ENCODE results near the gene EHD4.
A peak's percentile ranks its signal among the peaks of the same experiment; 100 is the strongest.

The EHD4 gene

DNA sequence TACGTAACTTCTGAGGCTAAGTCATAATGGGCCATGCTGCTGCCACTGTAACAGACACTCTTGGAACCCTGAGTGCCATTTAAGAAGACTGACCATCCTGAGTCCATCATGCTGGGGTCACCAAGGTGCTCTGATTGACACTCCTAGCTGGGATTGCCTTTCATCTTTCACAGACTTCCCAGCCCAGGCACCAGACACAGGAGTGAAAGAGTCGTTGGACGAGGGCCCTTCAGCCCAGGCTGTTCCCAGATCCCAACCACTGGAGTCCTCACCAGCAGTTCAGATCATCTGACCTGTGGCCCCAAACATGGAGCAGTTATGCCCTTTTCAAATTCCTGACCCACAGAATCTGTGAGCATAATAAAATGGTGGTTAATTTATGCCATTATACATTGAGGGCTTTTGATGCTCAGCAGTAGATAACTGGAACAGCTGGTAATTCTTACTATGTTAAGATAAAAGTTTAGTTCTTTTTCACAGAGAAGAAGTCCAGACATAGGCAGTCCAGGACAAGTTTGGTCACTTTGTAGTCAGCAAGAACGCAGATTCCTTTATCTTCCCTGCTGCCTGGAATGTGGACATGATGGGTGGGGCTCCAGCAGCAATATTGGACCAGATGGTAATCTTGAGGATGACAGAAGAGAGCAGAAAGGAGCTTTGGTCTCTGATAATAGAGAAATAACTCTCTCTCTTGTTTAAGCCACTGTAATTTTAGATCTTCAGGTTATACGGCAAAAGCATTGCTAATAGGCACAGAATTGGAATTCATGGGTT, 7.3 kb upstream of the EHD4 start:
- Histone ChIP-seq H3K27me3 (ENCODE audit: control insufficient read depth in 3 of 3, insufficient read depth in 3 of 3, low read depth in 1 of 3, low read length in 3 of 3) (peaks cover 0 to 39% (median 0%) of the 10 kb centered on the region in 3 experiments), H3K79me1 (ENCODE audit: low read depth, low read length) (no peaks in the 10 kb centered on the region), H3K9me3 (replicated peaks in 1 of 2; ENCODE audit: control insufficient read depth in 2 of 2, insufficient read depth in 1 of 2, low read depth in 1 of 2, low read length in 2 of 2) (no peaks in the 10 kb centered on the region), H3K14ac (ENCODE audit: low read length) (no peak overlapping the region), H3K36me3 (replicated peaks in 1 of 2; ENCODE audit: control insufficient read depth in 2 of 2, insufficient read depth in 2 of 2, low read length in 2 of 2) (no peaks in the 10 kb centered on the region), H3K4me1 (ENCODE audit: control insufficient read depth in 2 of 2, insufficient read depth in 1 of 2, low read depth in 1 of 2, low read length in 2 of 2) (no peaks in the 10 kb centered on the region), H2BK5ac (ENCODE audit: low read length) (no peak overlapping the region), H2AFZ (ENCODE audit: low read length) (no peak overlapping the region), H3K4me2 (ENCODE audit: insufficient read depth, low read length, poor library complexity, severe bottlenecking) (no peak overlapping the region), H2BK12ac (ENCODE audit: low read length) (no peak overlapping the region), H2AK5ac (ENCODE audit: low read depth, low read length) (no peak overlapping the region), H2BK15ac (ENCODE audit: low read length) (no peak overlapping the region), H2BK120ac (ENCODE audit: low read depth, low read length) (no peak overlapping the region), H4K91ac (ENCODE audit: low read depth, low read length, poor library complexity) (no peak overlapping the region), H3K9ac (ENCODE audit: low read depth, low read length, poor library complexity) (no peak overlapping the region), H3K4ac (ENCODE audit: low read length) (no peak overlapping the region), H3K23ac (ENCODE audit: low read depth, low read length, poor library complexity) (no peak overlapping the region), H3K4me3 (ENCODE audit: low read length in 2 of 2) (peak overlapping the region in 1 of 2 donors; percentile 23), H4K8ac (ENCODE audit: low read depth, low read length) (no peak overlapping the region), H3K27ac (replicated peaks; ENCODE audit: low read length) (no peak overlapping the region), H3K18ac (ENCODE audit: low read length) (no peak overlapping the region)
- WGBS, 2 donors (ENCODE audit: extremely low coverage in 2 of 2, insufficient read length in 2 of 2, insufficient replicate concordance in 1 of 2): no CpG with 5 or more reads among the region's 5 CpGs
- no peak for DNase-seq (ENCODE audit: low spot score)

GRCh38 chr15:41978534-41978933, 6.2 kb upstream of the EHD4 start:
- no peak overlapping the region for H4K91ac ChIP-seq (ENCODE audit: low read depth, low read length, poor library complexity)
- H3K4me2 ChIP-seq (ENCODE audit: insufficient read depth, low read length, poor library complexity, severe bottlenecking): no peak overlapping the region
- no peaks in the 10 kb centered on the region for H3K79me1 ChIP-seq (ENCODE audit: low read depth, low read length)
- H4K8ac ChIP-seq (ENCODE audit: low read depth, low read length): no peak overlapping the region
- no peak overlapping the region for H2AFZ ChIP-seq (ENCODE audit: low read length)
- H2BK15ac ChIP-seq (ENCODE audit: low read length): no peak overlapping the region
- H3K36me3 ChIP-seq (replicated peaks in 1 of 2; ENCODE audit: control insufficient read depth in 2 of 2, insufficient read depth in 2 of 2, low read length in 2 of 2): no peaks in the 10 kb centered on the region
- no peak overlapping the region for H3K4me3 ChIP-seq (ENCODE audit: low read length in 2 of 2)
- H3K27ac ChIP-seq (replicated peaks; ENCODE audit: low read length): no peak overlapping the region
- H3K4ac ChIP-seq (ENCODE audit: low read length): no peak overlapping the region
- H3K4me1 ChIP-seq (ENCODE audit: control insufficient read depth in 2 of 2, insufficient read depth in 1 of 2, low read depth in 1 of 2, low read length in 2 of 2): no peaks in the 10 kb centered on the region
- WGBS, 2 donors (ENCODE audit: extremely low coverage in 2 of 2, insufficient read length in 2 of 2, insufficient replicate concordance in 1 of 2): no CpG with 5 or more reads among the region's 4 CpGs
- H3K9me3 ChIP-seq (replicated peaks in 1 of 2; ENCODE audit: control insufficient read depth in 2 of 2, insufficient read depth in 1 of 2, low read depth in 1 of 2, low read length in 2 of 2): no peaks in the 10 kb centered on the region
- H3K18ac ChIP-seq (ENCODE audit: low read length): no peak overlapping the region
- H3K14ac ChIP-seq (ENCODE audit: low read length): no peak overlapping the region
- H2BK5ac ChIP-seq (ENCODE audit: low read length): no peak overlapping the region
- no peak for DNase-seq (ENCODE audit: low spot score)
- H2BK120ac ChIP-seq (ENCODE audit: low read depth, low read length): no peak overlapping the region
- no peak overlapping the region for H2AK5ac ChIP-seq (ENCODE audit: low read depth, low read length)
- no peak overlapping the region for H2BK12ac ChIP-seq (ENCODE audit: low read length)
- no peak overlapping the region for H3K9ac ChIP-seq (ENCODE audit: low read depth, low read length, poor library complexity)
- H3K23ac ChIP-seq (ENCODE audit: low read depth, low read length, poor library complexity): no peak overlapping the region
- H3K27me3 ChIP-seq (ENCODE audit: control insufficient read depth in 3 of 3, insufficient read depth in 3 of 3, low read depth in 1 of 3, low read length in 3 of 3): peaks cover 0 to 44% (median 0%) of the 10 kb centered on the region in 3 experiments

DNA sequence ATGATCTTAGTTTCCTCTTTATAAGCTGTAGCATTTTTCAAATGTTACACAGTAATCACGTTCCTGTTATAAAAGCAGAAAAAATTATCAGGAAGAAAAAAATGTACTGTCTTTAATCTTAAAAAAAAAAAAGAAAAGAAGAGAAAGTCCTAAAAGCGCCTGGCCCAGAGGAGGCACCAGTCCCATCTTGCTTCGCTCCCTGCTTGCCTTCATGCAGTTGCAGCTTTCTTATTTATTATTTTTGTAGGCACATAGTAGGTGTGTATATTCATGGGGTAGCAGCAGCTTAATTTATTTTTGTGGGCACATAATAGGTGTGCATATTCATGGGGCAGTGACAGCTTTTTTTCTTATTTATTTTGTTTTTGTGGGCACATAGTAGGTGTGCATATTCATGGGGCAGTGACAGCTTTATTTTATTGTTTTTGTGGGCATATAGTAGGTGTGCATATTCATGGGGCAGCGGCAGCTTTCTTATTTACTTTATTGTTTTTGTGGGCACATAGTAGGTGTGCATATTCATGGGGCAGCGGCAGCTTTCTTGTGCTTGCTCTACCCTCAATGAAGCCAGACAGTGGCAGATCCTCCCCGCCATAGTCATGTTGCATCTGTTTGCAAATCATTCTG, 5.5 kb upstream of the EHD4 start:
- no CpG with 5 or more reads among the region's 6 CpGs for whole genome bisulfite sequencing, 2 donors (ENCODE audit: extremely low coverage in 2 of 2, insufficient read length in 2 of 2, insufficient replicate concordance in 1 of 2)
- H2AFZ ChIP-seq (ENCODE audit: low read length): no peak overlapping the region
- no peak overlapping the region for H3K4me2 ChIP-seq (ENCODE audit: insufficient read depth, low read length, poor library complexity, severe bottlenecking)
- H3K23ac ChIP-seq (ENCODE audit: low read depth, low read length, poor library complexity): no peak overlapping the region
- H3K14ac ChIP-seq (ENCODE audit: low read length): no peak overlapping the region
- H2BK15ac ChIP-seq (ENCODE audit: low read length): no peak overlapping the region
- H2BK5ac ChIP-seq (ENCODE audit: low read length): no peak overlapping the region
- H3K9me3 ChIP-seq (replicated peaks in 1 of 2; ENCODE audit: control insufficient read depth in 2 of 2, insufficient read depth in 1 of 2, low read depth in 1 of 2, low read length in 2 of 2): no peaks in the 10 kb centered on the region
- no peak overlapping the region for H3K9ac ChIP-seq (ENCODE audit: low read depth, low read length, poor library complexity)
- no peak for DNase-seq (ENCODE audit: low spot score)
- H3K79me1 ChIP-seq (ENCODE audit: low read depth, low read length): no peaks in the 10 kb centered on the region
- no peak overlapping the region for H3K4me3 ChIP-seq (ENCODE audit: low read length in 2 of 2)
- H3K4ac ChIP-seq (ENCODE audit: low read length): no peak overlapping the region
- H3K4me1 ChIP-seq (ENCODE audit: control insufficient read depth in 2 of 2, insufficient read depth in 1 of 2, low read depth in 1 of 2, low read length in 2 of 2): peaks cover 0 to 3% of the 10 kb centered on the region in 2 donors
- no peaks in the 10 kb centered on the region for H3K36me3 ChIP-seq (replicated peaks in 1 of 2; ENCODE audit: control insufficient read depth in 2 of 2, insufficient read depth in 2 of 2, low read length in 2 of 2)
- H2BK120ac ChIP-seq (ENCODE audit: low read depth, low read length): no peak overlapping the region
- H2AK5ac ChIP-seq (ENCODE audit: low read depth, low read length): no peak overlapping the region
- no peak overlapping the region for H2BK12ac ChIP-seq (ENCODE audit: low read length)
- peaks cover 0 to 45% (median 0%) of the 10 kb centered on the region in 3 experiments for H3K27me3 ChIP-seq (ENCODE audit: control insufficient read depth in 3 of 3, insufficient read depth in 3 of 3, low read depth in 1 of 3, low read length in 3 of 3)
- no peak overlapping the region for H3K18ac ChIP-seq (ENCODE audit: low read length)
- H4K8ac ChIP-seq (ENCODE audit: low read depth, low read length): no peak overlapping the region
- no peak overlapping the region for H3K27ac ChIP-seq (replicated peaks; ENCODE audit: low read length)
- no peak overlapping the region for H4K91ac ChIP-seq (ENCODE audit: low read depth, low read length, poor library complexity)

DNA sequence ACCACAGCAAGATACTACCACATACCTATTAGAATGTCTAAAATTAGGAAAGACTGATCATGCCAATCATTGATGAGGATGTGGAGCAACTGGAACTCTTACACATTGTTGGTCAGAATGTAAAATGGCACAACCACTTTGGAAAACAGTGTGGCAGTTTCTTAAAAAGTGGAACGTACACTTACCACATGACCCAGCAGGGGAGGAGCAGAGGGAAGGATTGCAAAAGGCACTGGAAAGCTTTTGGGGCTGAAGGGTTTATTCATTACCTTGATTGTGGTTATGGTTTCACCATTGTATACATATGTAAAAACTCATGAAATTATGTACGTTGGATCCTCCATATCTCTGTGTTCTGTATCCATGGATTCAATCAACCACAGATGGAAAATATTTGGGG, 3.3 kb upstream of the EHD4 start:
- Histone ChIP-seq H3K4me3 (ENCODE audit: low read length in 2 of 2) (no peak overlapping the region), H2AK5ac (ENCODE audit: low read depth, low read length) (no peak overlapping the region), H3K4me2 (ENCODE audit: insufficient read depth, low read length, poor library complexity, severe bottlenecking) (no peak overlapping the region), H2BK15ac (ENCODE audit: low read length) (no peak overlapping the region), H4K91ac (ENCODE audit: low read depth, low read length, poor library complexity) (no peak overlapping the region), H2AFZ (ENCODE audit: low read length) (no peak overlapping the region), H3K23ac (ENCODE audit: low read depth, low read length, poor library complexity) (no peak overlapping the region), H2BK12ac (ENCODE audit: low read length) (no peak overlapping the region), H3K9me3 (replicated peaks in 1 of 2; ENCODE audit: control insufficient read depth in 2 of 2, insufficient read depth in 1 of 2, low read depth in 1 of 2, low read length in 2 of 2) (no peaks in the 10 kb centered on the region), H3K79me1 (ENCODE audit: low read depth, low read length) (peaks cover 1% of the 10 kb centered on the region), H3K14ac (ENCODE audit: low read length) (no peak overlapping the region), H2BK5ac (ENCODE audit: low read length) (no peak overlapping the region), H3K27me3 (ENCODE audit: control insufficient read depth in 3 of 3, insufficient read depth in 3 of 3, low read depth in 1 of 3, low read length in 3 of 3) (peaks cover 0 to 34% (median 0%) of the 10 kb centered on the region in 3 experiments), H3K9ac (ENCODE audit: low read depth, low read length, poor library complexity) (no peak overlapping the region), H3K36me3 (replicated peaks in 1 of 2; ENCODE audit: control insufficient read depth in 2 of 2, insufficient read depth in 2 of 2, low read length in 2 of 2) (no peaks in the 10 kb centered on the region), H3K4me1 (ENCODE audit: control insufficient read depth in 2 of 2, insufficient read depth in 1 of 2, low read depth in 1 of 2, low read length in 2 of 2) (peaks cover 0 to 9% of the 10 kb centered on the region in 2 donors), H3K4ac (ENCODE audit: low read length) (no peak overlapping the region), H4K8ac (ENCODE audit: low read depth, low read length) (no peak overlapping the region), H3K27ac (replicated peaks; ENCODE audit: low read length) (no peak overlapping the region), H3K18ac (ENCODE audit: low read length) (no peak overlapping the region), H2BK120ac (ENCODE audit: low read depth, low read length) (no peak overlapping the region)
- no peak for DNase-seq (ENCODE audit: low spot score)
- WGBS, 2 donors (ENCODE audit: extremely low coverage in 2 of 2, insufficient read length in 2 of 2, insufficient replicate concordance in 1 of 2): no CpG with 5 or more reads among the region's 2 CpGs

Measured in neuronal stem cell (in vitro differentiated cells).